Measurements from ENCODE around the gene PI4K2B.
"Not testable (repeated sequence)": the region's sequence is repeated elsewhere in the genome, so short reads cannot be mapped to it uniquely, and the experiment has no call there.

The PI4K2B gene

GRCh38 chr4:25233737-25234389 is at the start of gene PI4K2B:
PI4K2B (plus strand) TSS chr4:25234033; CDS start chr4:25234164, 131 bp downstream.
- DNase-seq (ENCODE audit: low read depth in 2 of 2, low spot score in 1 of 2), result peak; percentile 89 to 92

DNA sequence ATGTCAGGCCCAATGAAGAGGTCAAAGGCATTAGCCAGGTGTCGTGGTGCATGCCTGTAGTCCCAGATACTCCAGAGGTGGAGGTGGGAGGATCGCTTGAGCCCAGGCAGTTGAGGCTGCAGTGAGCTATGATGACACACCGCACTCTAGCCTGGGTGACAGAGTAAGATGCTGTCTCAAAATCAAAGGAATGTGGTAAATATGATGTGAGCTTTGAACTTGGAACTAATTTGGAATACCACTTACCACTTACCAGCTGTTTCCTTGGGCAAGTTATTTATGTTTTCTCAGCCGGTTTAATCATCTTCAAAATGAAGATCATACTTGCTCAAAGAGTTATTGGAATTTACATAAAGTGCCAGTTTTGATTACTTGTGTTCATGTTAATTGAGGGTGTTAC is 49.8 kb upstream of the PI4K2B start:
- no peak for DNase-seq (ENCODE audit: low read depth in 2 of 2, low spot score in 1 of 2)

- no peak for DNase-seq (ENCODE audit: low read depth in 2 of 2, low spot score in 1 of 2)
These were observed 43.4 kb upstream of the PI4K2B start for GRCh38 chr4:25190407-25190806.

DNA sequence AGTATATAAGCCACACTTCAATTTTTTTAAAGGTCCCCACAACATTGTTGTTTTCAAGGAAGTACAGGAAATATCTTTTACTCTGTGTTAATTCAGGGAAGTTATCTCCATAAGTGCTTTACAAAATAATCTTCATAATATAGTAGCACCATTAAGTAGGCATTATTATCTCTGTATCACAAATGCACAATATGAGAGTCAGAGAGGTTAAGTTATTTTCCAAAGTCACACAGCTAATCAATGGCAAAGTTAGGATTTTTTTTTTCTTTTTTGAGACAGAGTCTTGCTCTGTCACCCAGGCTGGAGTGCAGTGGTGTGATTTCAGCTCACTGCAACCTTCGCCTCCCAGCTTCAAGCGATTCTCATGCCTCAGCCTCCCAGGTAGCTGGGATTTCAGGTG is 35.1 kb upstream of the PI4K2B start:
- no peak for DNase-seq (ENCODE audit: low read depth in 2 of 2, low spot score in 1 of 2)

DNA sequence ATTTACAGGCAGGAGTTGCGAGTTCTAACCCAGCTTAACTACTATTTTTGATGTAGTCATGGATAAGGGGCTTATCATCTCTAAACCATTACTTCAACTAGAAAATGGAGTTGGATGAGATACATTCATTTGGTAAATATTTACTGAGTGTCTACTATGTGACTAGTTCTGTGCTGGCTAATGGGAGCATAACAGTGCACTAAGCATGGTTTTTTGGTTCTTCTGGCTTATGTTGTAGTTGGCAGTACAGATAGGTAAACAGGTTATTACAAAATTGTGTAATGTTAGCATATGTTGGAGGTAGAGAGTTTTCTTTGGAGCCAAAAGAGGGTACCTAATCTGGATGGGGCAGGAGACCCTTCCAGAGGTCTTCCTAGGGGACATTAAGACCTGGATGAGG is 25.8 kb upstream of the PI4K2B start:
- DNase-seq (ENCODE audit: low read depth in 2 of 2, low spot score in 1 of 2), result no peak

DNA sequence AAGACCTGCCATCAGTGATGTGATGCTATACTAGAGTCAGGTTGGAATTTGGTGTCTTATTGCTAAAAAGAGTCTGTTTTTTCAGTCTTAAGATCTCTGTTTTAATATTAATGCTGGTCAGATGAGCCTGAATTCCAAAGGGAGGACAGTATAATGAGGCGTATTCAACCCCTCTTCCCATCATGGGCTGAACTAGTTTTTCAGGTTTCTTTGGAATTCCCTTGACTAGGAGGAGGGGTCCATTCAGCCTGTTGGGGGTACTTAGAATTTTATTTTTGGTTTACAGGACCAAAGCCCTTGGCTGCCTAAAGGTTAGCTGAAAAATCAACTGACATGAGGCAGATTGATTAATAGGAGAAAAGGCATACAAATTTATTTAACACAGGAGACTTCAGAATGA is 24.1 kb upstream of the PI4K2B start:
- no peak for DNase-seq (ENCODE audit: low read depth in 2 of 2, low spot score in 1 of 2)

DNA sequence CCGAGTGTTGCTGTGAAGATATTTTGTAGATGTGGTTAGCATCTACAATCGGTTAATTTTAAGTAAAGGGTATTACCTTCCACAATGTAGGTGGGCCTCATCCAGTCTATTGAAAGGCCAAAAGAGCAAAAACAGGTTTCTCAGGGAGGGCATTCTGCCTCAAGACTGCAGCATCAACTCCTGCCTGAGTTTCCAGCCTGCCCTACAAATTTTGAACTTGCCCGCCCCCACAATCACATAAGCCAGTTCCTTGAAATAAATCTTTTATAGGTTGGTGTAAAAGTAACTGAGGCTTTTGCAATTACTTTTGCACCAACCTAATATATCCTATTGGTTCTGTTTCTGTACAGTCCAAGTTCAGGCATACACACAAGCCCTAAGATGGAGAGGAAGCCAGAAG is 22.1 kb upstream of the PI4K2B start:
- no peak for DNase-seq (ENCODE audit: low read depth in 2 of 2, low spot score in 1 of 2)

DNA sequence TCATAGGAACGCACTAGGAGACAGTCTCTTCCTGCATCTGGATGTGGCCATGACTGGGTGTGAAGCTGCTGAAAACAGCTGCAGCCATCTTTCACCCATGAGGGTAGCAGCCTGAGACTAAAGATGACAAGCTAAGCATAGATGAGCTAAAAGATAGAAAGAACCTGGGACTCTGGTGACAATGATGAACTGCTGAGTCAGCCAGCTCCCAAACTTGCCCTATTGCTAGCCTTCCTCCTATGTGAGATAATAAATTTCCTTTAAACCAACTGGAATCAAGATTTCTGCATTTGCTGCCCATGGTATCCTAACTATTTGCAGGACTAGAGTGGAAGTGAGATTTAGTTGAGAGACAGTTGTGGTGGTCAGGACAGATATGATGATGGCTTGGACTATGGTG is 21.0 kb upstream of the PI4K2B start:
- no peak for DNase-seq (ENCODE audit: low read depth in 2 of 2, low spot score in 1 of 2)

GRCh38 chr4:25213347-25213979 is 20.4 kb upstream of the PI4K2B start:
- DNase-seq (ENCODE audit: low read depth in 2 of 2, low spot score in 1 of 2), result no peak

- not testable (repeated sequence) for DNase-seq (ENCODE audit: low read depth in 2 of 2, low spot score in 1 of 2)
These were observed 19.1 kb upstream of the PI4K2B start for GRCh38 chr4:25214750-25215149.

GRCh38 chr4:25215511-25215910 is 18.3 kb upstream of the PI4K2B start:
- DNase-seq (ENCODE audit: low read depth in 2 of 2, low spot score in 1 of 2), result no peak

GRCh38 chr4:25221377-25221776 is 12.5 kb upstream of the PI4K2B start:
- no peak for DNase-seq (ENCODE audit: low read depth in 2 of 2, low spot score in 1 of 2)

DNA sequence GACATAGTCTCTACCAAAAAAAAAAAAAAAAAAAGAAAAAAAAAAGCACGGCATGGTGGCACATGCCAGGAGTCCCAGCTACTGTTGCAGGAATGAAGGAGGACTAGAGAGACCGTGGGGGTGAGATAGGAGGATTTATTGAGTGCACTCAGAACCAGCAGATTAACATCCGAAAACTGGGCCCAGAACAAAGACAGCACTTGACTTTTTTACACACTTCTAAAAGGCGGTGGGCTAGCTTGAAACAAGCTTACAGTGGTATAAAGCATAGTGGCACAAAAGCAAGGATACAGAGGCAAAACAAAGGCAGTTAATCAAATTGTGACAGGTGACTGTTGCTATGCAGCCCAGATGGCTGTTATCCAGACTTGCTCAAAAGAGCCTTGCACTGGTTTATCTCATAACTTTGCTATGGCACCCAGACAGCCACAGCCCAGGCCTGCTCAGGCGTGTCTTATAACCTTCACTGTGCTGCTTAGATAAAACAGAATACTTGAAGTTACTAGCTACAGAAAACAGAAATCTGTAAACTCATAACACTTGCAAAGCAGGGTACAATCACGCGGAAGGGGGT is 9.9 kb upstream of the PI4K2B start:
- DNase-seq (ENCODE audit: low read depth in 2 of 2, low spot score in 1 of 2), result no peak

- DNase-seq (ENCODE audit: low read depth in 2 of 2, low spot score in 1 of 2), result no peak
These were observed 4.0 kb upstream of the PI4K2B start for GRCh38 chr4:25229804-25230203.

- DNase-seq (ENCODE audit: low read depth in 2 of 2, low spot score in 1 of 2), result no peak
These were observed 639 bp upstream of the PI4K2B start for GRCh38 chr4:25233194-25233593.

DNA sequence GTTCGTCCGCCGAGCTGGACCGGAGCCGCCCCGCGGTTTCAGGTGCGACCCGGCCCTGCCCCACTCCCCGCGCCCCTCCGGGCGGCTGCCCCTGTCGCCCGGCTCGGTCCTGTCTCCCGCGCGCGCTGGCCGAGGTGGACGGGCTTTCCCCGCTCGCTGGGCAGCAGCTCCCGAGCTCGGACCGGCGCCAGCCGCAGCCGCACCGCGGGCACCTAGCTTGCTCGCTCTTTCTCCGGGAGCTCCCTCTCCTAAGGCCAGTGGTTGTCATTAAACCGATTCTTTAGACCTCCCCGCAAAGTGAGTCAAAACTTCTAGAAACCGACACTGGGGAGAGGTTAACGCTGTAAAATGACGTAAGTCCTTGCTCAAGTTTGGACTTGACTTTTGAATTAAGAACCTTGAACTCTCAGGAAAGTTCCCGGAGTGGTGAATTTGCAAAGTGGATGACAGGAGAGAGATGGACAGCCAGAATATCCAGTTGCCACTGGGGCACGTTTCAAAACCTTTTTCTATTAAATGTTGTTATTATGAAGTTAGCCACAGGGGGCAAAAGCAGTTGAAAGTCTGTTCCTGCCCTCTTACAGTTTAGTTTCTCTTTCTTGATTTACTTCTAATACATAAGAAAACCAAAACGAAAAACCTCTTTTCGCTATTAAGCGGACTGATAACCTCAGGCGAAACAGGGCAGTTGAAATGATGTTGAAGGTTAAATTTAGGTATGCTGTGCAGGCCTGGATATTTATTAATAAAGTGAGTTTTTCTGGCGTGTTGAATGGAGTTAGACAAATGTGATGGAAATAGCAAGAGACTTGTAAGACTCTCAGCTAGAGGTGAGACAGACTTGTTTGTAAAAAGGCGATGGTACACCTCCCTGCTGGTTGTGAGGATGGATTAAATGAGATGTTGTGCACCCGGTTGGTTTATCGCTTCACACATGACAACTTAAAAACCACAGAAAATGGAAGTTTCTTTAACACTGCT is 847 bp downstream of the PI4K2B start:
- peak in 1 of 2 donors; percentile 1 for DNase-seq (ENCODE audit: low read depth in 2 of 2, low spot score in 1 of 2)

DNA sequence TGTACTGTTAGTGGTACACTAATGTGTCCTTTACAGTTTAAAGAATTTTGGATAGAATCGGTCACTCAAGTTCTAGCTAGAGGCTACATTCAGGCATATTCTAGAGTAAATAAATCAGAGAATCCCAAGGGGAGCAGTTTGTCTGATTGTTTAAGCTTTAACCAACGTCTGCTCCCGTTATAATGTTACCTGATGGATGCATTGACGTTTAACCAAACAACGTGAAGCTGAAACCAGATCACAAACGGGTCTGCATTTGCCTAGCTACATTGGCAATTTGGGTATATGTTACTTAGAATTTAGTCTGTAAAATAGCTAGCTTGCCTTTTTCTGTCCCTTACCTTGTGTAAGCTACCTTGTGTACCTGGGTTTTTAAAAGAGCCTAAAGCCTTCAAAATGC is 1.6 kb downstream of the PI4K2B start:
- no peak for DNase-seq (ENCODE audit: low read depth in 2 of 2, low spot score in 1 of 2)

DNA sequence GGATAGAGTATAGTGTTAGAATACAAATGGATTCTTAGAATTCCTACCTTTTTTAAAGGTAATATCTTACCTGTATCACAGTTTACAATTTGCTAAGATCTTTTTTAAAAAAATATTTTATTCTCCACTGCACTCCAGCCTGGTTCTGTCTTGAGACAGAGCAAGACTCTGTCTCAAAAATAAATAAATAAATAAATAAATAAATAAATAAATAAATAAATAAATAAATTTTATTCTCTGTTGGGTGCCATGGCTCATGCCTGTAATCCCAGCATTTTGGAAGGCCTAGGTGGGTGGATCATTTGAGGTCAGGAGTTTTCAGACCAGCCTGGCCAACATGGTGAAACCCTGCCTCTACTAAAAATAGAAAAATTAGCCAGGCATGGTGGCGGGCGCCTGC is 2.2 kb downstream of the PI4K2B start:
- DNase-seq (ENCODE audit: low read depth in 2 of 2, low spot score in 1 of 2), result not testable (repeated sequence)

DNA sequence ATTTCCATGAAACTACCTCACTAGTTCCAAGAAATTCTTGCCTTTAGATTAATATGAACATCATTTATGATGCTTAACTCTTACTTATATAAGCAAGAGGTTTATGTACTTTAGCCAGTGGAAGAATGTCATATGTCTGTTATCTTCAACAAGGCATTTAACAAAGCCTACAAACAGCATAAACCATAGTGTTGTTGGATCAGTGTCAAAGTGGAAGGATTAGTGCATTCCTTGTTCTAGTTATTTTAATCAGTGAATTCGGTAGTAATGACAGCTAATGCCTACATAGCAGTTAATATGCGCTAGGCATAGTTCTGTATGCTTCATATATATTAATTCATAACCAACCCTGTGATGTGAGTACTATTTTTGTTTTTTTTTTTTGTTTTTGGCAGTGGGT is 3.1 kb downstream of the PI4K2B start:
- no peak for DNase-seq (ENCODE audit: low read depth in 2 of 2, low spot score in 1 of 2)

- no peak for DNase-seq (ENCODE audit: low read depth in 2 of 2, low spot score in 1 of 2)
These were observed 4.2 kb downstream of the PI4K2B start for GRCh38 chr4:25238052-25238451.

DNA sequence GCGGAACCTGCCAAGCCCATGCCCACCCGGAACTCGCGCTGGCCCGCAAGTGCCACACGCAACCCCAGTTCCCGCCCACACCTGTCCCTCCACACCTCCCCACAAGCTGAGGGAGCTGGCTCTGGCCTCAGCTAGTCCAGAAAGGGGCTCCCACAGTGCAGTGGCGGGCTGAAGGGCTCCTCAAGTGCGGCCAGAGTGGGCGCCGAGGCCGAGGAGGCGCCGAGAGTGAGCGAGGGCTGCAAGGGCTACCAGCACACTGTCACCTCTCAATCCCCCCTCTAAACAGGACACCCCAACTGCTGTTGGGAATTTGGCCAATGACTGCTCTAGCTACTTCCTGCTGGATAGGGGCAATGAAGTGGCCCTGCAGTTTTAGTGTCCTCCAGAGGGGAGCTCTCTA is 5.7 kb downstream of the PI4K2B start:
- not testable (repeated sequence) for DNase-seq (ENCODE audit: low read depth in 2 of 2, low spot score in 1 of 2)
